GM19099 (cell line): ENCODE results near the gene TTL.

Source experiments
- POLR2A ChIP-seq: IDR thresholded peaks from 3 replicates; pipeline ENCODE4 v1.6.1; 2011; ENCODE audit warnings: low read depth; ENCODE audit not compliant: insufficient read length; ENCODE audit errors: extremely low read depth

Gene TTL

DNA sequence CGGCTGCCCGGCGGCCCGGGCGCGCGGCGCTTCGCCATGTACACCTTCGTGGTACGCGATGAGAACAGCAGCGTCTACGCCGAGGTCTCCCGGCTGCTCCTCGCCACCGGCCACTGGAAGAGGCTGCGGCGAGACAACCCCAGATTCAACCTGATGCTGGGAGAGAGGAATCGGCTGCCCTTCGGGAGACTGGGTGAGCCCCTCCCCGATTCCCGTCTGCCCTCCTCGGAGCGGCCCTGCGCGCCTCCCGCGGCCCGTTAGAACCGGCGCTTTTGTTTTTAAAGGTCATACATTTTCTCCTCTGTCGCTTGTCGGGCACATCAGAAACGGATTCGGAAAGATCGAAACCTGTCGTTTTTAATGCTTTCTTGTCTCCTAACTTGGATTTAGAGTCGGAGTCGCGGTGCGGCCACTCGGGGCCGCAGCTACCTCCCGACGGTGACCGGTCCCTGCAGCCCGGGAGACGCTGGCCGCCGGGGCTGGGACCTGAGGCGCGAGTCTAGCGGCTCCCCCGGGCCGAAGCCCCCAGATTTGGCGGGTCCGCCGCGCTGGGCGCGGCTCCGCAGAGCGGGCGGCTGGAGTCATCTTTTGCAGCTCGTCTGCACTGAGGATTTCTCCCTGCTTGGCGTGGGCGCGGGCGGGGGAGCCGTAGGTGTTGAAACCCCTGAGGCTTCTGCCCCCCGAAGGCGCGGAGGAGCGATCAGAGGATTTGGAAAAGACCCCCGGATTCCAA lies 519 bp downstream of the TTL start:
- TF ChIP-seq POLR2A, result no peak

- TF ChIP-seq POLR2A, result no peak
Measured at GRCh38 chr2:112483042-112483473, 1.1 kb downstream of the TTL start.

GRCh38 chr2:112483831-112484230 lies 1.9 kb downstream of the TTL start:
- no peak for TF ChIP-seq POLR2A

DNA sequence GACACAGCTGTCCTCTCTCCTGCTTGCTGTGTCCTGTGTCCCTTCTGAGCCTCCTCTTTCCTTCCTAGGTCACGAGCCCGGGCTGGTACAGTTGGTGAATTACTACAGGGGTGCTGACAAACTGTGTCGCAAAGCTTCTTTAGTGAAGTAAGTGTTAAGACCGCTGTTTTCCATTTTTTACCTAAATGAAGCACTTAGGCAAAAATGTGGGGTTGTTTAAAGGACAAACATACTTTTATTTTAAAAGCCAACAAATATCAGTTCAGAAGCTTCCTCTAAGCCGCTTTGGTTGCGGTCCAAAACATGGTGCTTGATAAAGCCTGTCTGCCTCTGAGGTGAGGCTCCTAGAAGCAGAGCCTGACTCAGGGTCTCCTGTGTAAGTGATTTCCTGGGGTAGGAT lies 3.9 kb downstream of the TTL start:
- no peak for TF ChIP-seq POLR2A

- no peak for TF ChIP-seq POLR2A
Measured at GRCh38 chr2:112486895-112487294, 4.9 kb downstream of the TTL start.

- no peak for TF ChIP-seq POLR2A
Measured at GRCh38 chr2:112487444-112487961, 5.5 kb downstream of the TTL start.

- no peak for TF ChIP-seq POLR2A
Measured at GRCh38 chr2:112488201-112488600, 6.2 kb downstream of the TTL start.

DNA sequence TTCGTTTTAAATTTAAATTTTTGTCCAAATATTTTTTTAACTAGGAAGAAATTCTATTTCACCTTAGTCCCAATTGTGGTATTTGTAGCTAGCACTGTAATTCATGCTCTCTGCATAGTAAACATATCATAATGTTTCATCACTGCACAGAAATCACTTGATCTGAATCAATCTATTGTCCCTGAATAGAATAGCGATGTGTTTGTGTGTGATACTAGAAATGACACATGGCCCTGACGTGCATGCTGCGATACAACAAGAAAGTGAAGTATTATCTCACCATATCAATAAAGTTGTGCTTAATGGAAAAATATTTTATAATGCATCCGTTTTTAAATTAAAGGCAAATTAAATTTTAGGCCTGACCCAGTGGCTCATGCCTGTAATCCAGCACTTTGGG lies 10.0 kb downstream of the TTL start:
- TF ChIP-seq POLR2A, result no peak

GRCh38 chr2:112493048-112493447 lies 11.1 kb downstream of the TTL start:
- TF ChIP-seq POLR2A, result no peak

- no peak for TF ChIP-seq POLR2A
Measured at GRCh38 chr2:112493858-112494648, 12.1 kb downstream of the TTL start.

DNA sequence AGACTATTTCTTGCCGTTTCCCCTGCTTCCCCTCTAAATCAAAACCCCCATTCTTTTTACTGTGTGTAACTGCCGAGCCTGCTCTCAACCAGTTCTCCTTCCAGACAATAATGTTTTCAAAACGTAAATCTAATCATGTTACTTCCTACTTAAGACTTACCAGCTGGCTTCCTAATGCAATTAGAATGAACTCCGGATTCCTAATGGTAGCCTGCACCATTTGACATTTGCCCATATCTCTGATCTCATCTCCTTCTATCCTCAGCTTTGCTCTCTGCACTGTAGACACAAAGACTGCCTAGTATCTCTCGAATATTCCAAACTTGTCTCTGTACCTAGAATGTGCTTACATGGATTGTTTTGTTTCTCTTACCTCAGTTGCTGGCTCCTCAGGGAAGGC lies 12.9 kb downstream of the TTL start:
- TF ChIP-seq POLR2A, result no peak

DNA sequence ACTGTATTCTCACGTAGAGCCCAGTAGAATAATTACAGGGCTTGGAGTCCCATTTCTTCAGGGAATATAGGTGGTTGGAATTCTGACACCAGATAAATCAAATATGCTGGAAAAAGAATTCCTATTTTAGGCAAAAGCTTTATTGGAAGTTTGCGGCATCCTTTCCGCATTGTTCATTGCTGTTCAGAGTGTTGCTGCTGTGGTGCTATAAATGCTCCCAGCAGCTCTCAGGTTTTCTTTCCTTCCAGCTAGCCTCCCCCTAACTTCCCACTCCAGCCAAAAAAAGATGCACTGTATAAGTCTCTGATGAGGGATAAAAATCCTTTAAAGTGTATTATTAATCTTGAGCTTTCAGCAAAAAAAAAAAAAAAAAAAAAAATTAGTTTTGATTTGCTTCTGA lies 34.8 kb downstream of the TTL start:
- TF ChIP-seq POLR2A, result no peak

GRCh38 chr2:112518807-112519206 lies 36.9 kb downstream of the TTL start:
- TF ChIP-seq POLR2A, result no peak

DNA sequence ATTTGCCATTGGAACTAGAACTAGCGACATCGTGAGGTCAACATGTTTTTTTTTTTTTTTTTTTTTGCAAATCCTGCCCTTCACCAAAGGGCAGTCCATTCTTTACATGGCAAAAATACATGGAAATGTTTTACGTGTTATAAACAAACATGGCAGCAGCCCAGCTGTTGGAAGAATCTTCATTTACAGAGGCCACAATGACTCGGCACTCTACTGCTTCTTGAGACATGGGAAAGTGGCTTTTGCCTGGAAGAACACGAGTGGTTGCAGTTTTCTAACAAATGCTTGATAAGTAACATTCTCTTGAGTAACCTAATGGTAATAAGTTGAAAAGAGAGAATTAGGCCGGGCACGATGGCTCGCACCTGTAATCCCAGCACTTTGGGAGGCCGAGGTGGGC lies 37.5 kb downstream of the TTL start:
- TF ChIP-seq POLR2A, result no peak

DNA sequence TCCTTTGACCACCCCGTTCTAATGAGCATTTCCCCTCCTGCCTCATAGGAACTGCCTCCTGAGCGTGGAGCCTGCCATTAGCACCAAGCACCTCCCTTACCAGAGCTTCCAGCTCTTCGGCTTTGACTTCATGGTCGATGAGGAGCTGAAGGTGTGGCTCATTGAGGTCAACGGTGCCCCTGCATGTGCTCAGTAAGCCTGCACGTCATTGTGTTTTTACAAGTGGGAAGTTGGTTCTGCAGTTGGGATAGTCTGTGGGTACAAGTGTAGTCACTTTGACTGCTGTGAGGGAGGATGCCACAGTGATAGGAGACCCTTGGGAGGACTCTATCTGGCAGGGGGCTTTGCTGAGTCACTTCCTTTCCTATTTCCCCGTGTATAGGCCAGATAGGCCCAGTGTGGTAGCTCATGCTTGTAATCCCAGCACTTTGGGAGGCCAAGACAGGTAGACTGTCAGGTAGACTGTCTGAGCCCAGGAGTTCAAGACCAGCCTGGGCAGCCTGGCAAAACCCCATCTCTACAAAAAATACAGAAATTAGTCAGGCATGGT lies 38.4 kb downstream of the TTL start:
- no peak for TF ChIP-seq POLR2A
